Astrocyte (in vitro differentiated cells and primary cell): Measurements from ENCODE around the gene ABCD4.

Source experiments
- EZH2 ChIP-seq: IDR thresholded peaks from 2 replicates; pipeline ENCODE4 v1.6.1; 2012; ENCODE audit warnings: mild to moderate bottlenecking, low read length, inconsistent platforms; ENCODE audit not compliant: insufficient read depth
- TF ChIP-seq, protein P1 (sequence below): IDR thresholded peaks from 2 replicates; pipeline ENCODE4 v1.5.1; 2011; ENCODE audit warnings: low read depth, mild to moderate bottlenecking, inconsistent platforms, low read length, moderate library complexity; ENCODE audit not compliant: insufficient read depth

DNA sequence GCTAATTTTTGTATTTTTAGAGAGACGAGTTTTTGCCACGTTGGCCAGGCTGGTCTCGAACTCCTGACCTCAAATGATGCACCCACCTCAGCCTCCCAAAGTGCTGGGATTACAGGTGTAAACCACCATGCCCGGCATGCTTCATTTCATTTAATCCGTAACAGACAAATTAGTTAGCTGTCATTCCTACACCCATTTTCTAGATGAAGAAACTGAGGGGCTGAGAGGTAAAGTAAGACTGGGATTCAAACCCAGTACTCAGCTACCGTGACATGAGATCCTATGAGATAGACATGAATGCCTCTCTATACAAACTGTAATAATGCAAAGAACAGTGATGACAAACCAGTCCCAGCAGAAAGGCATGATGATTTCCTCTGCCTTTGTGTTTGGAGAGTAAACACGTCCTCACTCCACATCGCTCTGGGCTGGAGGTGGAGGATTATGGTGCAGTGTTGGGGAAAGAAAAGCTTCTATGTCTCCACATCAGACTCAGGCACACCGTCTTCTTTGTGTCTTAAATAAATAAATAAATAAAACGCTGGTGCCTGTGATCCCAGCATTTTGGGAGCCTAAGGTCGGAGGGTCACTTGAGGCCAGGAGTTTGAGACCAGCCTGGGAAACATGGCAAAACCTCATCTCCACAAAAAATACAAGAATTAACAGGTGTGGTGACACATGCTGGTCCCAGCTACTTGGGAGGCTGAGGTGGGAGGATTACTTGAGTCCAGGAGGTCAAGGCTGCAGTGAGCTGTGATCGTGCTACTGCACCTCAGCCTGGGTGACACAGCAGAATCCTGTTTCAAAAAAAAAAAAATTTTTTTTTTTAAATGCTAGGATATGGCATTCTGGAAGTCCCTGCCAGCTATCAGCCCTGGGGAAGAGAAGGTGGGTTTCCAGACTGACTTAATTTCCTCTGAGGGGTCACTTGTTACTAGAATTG lies 53.0 kb downstream of the ABCD4 start:
- TF ChIP-seq, protein P1, sequence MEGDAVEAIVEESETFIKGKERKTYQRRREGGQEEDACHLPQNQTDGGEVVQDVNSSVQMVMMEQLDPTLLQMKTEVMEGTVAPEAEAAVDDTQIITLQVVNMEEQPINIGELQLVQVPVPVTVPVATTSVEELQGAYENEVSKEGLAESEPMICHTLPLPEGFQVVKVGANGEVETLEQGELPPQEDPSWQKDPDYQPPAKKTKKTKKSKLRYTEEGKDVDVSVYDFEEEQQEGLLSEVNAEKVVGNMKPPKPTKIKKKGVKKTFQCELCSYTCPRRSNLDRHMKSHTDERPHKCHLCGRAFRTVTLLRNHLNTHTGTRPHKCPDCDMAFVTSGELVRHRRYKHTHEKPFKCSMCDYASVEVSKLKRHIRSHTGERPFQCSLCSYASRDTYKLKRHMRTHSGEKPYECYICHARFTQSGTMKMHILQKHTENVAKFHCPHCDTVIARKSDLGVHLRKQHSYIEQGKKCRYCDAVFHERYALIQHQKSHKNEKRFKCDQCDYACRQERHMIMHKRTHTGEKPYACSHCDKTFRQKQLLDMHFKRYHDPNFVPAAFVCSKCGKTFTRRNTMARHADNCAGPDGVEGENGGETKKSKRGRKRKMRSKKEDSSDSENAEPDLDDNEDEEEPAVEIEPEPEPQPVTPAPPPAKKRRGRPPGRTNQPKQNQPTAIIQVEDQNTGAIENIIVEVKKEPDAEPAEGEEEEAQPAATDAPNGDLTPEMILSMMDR, result no peak
- TF ChIP-seq EZH2, result no peak
